ENCODE results near the gene NEUROD2.

DNA sequence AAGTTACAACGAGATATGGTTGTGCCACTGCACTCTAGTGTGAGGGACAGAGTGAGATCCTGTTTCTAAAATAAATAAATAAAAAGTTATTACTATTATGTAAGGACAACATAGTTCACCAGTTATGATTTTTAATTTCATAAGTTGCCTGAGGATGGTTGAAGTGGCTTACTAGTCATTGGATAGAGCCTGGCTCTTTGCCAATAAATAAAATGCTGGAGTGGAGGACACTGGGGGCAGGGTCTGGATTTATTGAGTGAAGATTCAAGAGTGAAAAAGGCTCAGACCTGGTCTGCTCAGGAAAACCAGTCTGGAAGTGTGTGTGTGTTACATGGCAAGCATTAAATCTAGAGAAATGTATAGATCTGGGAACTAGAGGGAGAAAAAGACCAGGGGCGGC, 31.3 kb upstream of the NEUROD2 start:
- TF ChIP-seq, protein P1, sequence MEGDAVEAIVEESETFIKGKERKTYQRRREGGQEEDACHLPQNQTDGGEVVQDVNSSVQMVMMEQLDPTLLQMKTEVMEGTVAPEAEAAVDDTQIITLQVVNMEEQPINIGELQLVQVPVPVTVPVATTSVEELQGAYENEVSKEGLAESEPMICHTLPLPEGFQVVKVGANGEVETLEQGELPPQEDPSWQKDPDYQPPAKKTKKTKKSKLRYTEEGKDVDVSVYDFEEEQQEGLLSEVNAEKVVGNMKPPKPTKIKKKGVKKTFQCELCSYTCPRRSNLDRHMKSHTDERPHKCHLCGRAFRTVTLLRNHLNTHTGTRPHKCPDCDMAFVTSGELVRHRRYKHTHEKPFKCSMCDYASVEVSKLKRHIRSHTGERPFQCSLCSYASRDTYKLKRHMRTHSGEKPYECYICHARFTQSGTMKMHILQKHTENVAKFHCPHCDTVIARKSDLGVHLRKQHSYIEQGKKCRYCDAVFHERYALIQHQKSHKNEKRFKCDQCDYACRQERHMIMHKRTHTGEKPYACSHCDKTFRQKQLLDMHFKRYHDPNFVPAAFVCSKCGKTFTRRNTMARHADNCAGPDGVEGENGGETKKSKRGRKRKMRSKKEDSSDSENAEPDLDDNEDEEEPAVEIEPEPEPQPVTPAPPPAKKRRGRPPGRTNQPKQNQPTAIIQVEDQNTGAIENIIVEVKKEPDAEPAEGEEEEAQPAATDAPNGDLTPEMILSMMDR (IDR thresholded peaks at IDR 0.05), result no peak
- TF ChIP-seq POLR2A (IDR thresholded peaks at IDR 0.05), result no peak
